Hematopoietic multipotent progenitor cell treated with erythropoietin and hydrocortisone succinate and interleukin-3 and kit ligand, for 15 days (in vitro differentiated cells): Measurements from ENCODE around the gene CDK17.
"Not testable (repeated sequence)": the region's sequence is repeated elsewhere in the genome, so short reads cannot be mapped to it uniquely, and the experiment has no call there.

Source experiments
- DNase-seq: peaks from one replicate; pipeline ENCODE4 v3.0.0-alpha.2; 2015; ENCODE audit warnings: low spot score

Gene CDK17

GRCh38 chr12:96354326-96354725, 45.9 kb downstream of the CDK17 start:
- no peak for DNase-seq

DNA sequence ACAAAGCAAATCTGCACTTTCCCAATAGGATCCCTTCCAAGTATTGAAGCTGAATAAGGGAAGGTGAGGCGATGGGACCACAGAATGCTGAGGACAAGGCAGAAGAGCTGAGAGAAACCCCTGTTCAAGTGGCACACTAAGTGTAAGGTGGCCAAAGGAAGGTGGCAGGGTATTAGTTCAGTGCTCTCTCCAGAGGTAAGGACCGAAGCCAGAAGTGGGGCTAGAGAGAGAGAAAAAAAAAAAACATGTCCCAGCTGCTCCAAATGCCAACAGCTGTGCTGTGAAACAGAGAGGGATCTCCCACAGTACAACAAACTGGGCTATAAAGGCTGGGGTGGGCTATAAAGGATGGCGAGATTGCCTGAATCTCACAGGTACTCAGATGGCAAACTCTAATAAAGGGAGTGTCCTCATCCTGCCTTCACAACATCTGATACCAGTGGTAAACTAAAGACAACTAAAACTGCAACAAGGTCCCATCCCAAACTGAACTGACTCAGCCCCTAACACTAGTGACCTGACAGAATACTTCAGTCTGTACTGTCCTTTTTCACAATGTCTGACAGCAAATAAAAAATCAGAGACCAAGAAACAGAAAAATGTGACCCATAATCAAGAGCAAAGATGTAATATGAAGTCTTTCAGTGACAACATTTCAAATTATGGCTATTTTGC, 47.9 kb downstream of the CDK17 start:
- no peak for DNase-seq

DNA sequence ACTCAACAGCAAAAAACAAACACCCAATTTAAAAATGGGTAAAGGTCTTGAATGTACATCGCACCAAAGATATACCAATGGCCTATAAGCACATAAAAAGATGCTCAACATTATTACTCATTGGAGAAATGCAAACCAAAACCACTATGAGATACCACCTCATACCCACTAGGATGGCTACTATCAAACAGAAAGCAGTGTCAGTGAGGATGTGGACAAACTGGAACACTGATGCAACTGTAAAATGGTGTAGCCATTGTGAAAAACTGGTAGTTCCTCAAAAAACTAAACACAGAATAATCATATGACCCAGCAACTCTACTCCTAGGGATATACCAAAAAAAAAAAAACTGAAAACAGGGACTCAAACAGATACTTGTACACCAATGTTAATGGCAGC, 49.3 kb downstream of the CDK17 start:
- DNase-seq, result no peak

GRCh38 chr12:96347130-96347699, 53.0 kb downstream of the CDK17 start:
- DNase-seq, result no peak

- peak; percentile 26 for DNase-seq
Observed at GRCh38 chr12:96346716-96347115, 53.5 kb downstream of the CDK17 start.

- DNase-seq, result no peak
Observed at GRCh38 chr12:96344124-96344695, 56.0 kb downstream of the CDK17 start.

DNA sequence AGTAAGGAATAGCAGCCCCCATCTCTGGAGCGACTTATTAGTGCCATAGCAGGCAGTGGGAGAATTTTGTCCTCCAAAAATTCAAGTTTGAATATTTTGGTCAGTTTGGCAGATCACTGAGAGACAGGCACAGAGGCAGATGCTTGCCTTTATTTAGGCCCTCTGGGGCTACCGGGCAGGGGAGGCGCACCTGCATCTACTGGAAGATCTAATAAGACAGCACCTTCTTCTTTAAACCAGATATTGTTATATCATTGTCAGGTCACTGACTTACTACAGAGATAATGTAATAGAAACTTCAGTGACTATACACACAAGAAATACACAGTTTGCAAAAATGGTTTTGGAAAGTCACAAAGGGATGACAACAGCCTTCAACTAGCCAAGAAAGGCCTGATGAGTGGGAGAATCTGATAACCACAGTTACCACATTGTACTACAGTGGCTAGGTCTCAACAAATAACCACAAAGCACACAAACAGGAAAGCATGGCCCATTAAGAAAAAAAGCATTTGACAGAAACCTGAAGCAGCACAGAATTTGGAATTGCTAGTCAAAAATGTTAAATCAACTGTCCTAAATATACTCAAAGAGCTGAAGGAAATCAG, 56.8 kb downstream of the CDK17 start:
- DNase-seq, result no peak

DNA sequence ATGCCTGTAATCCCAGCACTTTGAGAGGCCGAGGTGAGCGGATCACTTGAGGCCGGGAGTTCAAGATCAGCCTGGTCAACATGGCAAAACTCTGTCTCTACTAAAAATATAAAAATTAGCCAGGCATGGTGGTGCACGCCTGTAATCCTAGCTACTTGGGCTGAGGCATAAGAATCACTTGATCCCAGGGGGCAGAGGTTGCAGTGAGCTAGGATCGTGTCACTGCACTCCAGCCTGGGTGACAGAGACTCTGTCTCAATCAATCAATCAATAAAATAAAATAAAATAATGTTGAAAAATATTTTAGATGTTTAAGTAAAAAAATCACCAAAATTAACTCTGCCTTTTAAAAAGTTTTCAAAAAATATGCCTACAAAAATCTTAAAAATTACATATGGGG, 60.6 kb downstream of the CDK17 start:
- DNase-seq, result not testable (repeated sequence)

- DNase-seq, result no peak
Observed at GRCh38 chr12:96338852-96339471, 61.3 kb downstream of the CDK17 start.

- DNase-seq, result no peak
Observed at GRCh38 chr12:96337953-96338352, 62.3 kb downstream of the CDK17 start.

DNA sequence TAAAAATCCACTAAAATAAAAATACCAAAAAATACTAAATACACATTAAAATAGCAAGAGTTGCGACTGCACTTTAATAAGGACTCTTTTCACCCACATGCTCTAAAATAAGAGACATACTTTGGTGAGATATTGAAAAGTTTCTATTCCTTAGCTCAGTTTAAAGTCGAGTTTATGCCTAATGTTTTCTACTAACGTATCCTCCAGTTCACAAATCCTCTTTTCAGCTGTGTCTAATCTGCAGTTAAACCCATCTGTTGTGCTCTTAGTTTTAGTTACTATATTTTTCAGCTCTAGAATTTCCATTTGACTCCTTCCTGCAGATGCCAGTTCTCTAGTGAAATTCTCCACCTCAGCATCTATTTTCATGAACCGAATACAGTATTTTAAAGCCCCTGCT, 63.8 kb downstream of the CDK17 start:
- no peak for DNase-seq

- DNase-seq, result no peak
Observed at GRCh38 chr12:96335270-96335669, 65.0 kb downstream of the CDK17 start.

GRCh38 chr12:96334502-96334901, 65.7 kb downstream of the CDK17 start:
- no peak for DNase-seq

DNA sequence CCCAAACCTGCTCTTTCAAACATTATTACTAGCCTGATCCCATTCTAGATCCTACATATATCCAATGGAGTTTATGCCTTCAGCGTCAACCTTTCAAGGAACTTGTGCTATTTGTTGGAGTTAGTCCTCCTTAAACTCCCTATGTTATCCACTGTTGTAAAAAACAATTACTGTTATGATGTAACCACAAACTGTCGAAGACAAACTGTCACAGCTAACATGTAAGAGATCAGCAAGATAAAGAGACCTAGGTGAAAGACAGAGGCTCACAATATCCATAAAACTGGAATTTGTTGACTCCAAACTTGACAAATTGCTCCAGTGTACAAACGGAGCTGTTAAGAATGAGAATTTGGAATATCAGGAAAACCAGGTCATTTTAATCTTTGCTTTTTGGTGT, 70.7 kb downstream of the CDK17 start:
- no peak for DNase-seq

GRCh38 chr12:96329018-96329417, 71.2 kb downstream of the CDK17 start:
- DNase-seq, result no peak

- no peak for DNase-seq
Observed at GRCh38 chr12:96327889-96328288, 72.3 kb downstream of the CDK17 start.

DNA sequence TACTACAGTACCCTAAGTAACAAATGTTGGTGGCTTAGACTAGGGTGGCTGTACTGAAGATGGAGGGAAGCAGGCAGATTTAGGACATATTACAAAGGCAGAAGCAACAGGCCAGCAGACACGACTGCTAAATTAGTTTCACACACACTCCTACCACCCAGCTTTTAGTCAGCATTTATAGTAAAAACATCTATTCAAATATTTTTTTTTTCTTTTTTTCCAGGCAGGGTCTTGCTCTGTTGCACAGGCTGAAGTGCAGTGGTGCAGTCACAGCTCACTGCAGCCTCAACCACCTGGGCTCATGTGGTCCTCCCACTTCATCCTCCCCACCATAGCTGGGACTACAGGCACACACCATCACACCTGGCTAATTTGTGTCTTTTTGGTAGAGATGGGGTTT, 72.9 kb downstream of the CDK17 start:
- no peak for DNase-seq

GRCh38 chr12:96326628-96327227, 73.5 kb downstream of the CDK17 start:
- DNase-seq, result no peak

- DNase-seq, result no peak
Observed at GRCh38 chr12:96323906-96324305, 76.3 kb downstream of the CDK17 start.

- DNase-seq, result no peak
Observed at GRCh38 chr12:96322720-96323119, 77.5 kb downstream of the CDK17 start.

DNA sequence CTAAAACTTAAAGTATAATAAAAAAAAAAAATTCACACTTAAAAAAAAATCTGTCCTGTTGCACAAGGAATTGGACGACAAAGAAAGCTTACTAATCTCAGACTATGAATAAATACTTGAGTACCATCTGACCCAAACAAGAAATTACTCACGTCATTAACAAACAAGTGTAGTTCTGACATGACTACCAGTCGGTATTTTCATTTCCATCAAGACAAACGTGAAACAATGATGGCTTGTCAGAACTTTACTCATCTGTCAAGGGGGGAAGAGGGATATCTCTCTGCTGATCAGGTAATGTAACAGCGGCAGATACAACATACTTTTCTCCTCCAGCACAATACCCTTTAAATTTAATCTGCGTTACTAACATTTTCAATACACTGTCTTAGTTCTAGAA, 78.3 kb downstream of the CDK17 start:
- no peak for DNase-seq

GRCh38 chr12:96317801-96318200, 82.4 kb downstream of the CDK17 start:
- DNase-seq, result not testable (repeated sequence)
